Activated T-helper 9 cell treated with anti-CD3 and anti-CD28 coated beads, Interleukin-2, amount 50 U/mL, for 16 hours (primary cell): ENCODE results near the gene PRSS53.

Source experiments
- DNase-seq: peaks from one replicate; pipeline ENCODE4 v3.0.0-alpha.2; 2020; ENCODE audit warnings: low read depth

PRSS53 gene

DNA sequence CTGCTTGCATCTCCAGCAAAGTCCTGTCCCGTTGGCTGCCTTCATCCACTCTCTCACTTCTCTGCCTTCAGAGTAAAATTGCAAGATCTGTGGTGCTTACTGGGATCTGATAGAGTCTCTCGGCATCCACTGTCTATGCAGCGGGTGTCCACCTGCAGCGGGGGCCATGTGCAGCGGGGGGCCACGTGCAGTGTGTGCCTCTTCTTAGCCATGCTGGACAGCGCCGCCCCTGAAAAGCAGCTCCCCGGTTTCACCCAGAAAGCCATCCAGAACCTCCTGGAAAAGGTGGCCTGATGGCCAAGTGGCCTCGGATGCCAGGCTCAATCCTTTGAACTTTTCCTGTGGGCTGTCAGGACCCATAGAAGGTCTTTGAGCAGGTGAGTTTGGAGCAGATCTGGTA is 45.9 kb downstream of the PRSS53 start:
- DNase-seq: no peak

DNA sequence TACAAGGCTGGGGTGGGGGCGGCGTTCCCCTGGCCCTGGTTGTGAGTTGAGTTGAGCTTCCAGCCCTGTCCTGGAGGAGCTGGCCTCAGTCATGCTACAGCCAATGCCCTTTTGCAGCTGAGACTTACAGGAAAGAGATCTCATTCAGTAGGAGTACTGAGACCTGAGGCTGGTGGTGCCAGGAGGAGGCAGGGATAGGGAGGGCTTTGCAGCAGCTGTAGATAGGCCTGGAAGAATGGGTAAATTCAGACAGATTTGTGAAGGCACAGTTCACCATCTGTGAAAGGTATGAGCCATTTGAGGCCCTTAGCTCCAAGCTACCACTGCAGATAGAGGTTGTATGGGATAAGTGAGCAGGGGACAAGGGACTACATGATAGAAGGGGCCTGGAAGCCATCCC is 49.8 kb downstream of the PRSS53 start:
- DNase-seq: no peak

DNA sequence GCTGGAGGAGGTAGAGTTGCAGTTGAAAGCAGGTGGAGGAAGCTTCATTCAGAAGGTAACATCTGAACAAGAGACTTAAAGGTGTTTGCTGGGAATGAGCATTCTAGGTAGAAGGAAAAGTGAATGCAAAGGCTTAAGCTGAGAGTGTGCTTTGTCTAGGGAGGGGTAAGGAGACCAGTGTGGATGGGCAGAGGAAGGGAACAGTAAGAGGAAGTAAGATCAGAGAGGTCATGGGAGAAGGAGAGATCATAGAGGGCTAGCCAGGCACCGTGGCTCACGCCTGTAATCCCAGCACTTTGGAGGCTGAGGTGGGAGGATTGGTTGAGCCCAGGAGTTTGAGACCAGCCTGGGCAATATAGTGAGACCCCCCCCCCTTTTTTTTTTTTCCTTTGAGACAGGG is 52.1 kb downstream of the PRSS53 start:
- no peak for DNase-seq

DNA sequence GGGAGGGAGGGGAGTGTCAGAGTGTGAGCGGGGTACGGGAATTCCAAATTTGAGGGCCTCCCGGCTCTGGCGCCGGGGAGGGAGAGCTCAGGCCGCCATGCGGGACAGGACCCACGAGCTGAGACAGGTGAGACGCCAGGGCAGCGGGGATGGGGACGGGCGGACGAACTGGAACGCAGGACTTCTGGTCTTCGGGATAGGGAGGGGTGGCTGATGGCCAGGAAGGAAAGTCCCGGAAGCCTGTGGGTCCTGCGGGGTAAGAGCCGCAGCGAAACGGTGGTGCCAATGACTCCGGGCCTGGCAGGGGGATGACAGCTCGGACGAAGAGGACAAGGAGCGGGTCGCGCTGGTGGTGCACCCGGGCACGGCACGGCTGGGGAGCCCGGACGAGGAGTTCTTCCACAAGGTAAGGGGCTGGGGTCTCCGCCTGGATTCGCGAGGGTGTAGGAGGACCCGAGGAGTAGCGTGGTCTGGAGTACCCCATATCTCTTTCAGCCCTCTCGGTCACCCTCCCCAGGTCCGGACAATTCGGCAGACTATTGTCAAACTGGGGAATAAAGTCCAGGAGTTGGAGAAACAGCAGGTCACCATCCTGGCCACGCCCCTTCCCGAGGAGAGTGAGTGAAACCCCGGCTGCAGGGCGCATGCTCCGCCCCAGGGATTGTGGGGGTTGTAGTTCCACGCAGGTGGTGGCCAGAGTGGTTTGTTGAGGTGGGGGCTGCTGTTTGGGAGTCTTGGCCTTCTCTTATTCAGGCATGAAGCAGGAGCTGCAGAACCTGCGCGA is 54.8 kb downstream of the PRSS53 start:
- DNase-seq: peak; percentile 84
